NT2/D1 (cell line): ENCODE measurements around the gene TMEM98.

Experiments used
- SUZ12 ChIP-seq: IDR thresholded peaks from 2 replicates; pipeline ENCODE4 v1.6.1; 2011; ENCODE audit not compliant: insufficient read length, insufficient read depth; ENCODE audit errors: extremely low read depth
- YY1 ChIP-seq: IDR thresholded peaks from 2 replicates; pipeline ENCODE4 v1.6.1; 2011; ENCODE audit not compliant: insufficient read length, insufficient read depth
- ZNF274 ChIP-seq: IDR thresholded peaks from 2 replicates; pipeline ENCODE4 v1.6.1; 2011; ENCODE audit warnings: mild to moderate bottlenecking, low read depth, low read length

GRCh38 chr17:32947736-32948135, 19.8 kb downstream of the TMEM98 start:
- no peak for TF ChIP-seq ZNF274
- no peak for TF ChIP-seq YY1
- TF ChIP-seq SUZ12 = no peak
